Right ventricle myocardium inferior (tissue), 1 donor: ENCODE results near the gene RPP25L. TPM values are rescaled to one million over a fixed set of nuclear protein-coding genes. Genes with fewer than 3 reads are reported as not detected.

Source experiments
- ATAC-seq: fragments of 200-7000 bp; cut with Tn5 transposase; one replicate; pipeline ENCODE4 v1.9.1; 2020; ENCODE audit warnings: mild to moderate bottlenecking, moderate library complexity
- DNase-seq: peaks from one replicate; pipeline ENCODE4 v3.0.0; 2021; ENCODE audit errors: missing footprints
- intact Hi-C: fragments of 100-400 bp; cut with DNase I; formaldehyde crosslinking; loops from one replicate; pipeline ENCODE4 v1.11.0; 2022
- total RNA-seq: library from RNA; stranded (reverse); fragmentation: NEBNext Ultra II Directional; extraction: Animal tissue kit (Norgen Biotek cat#: 25700); gene quantifications from one replicate; pipeline ENCODE4 v1.2.1, GENCODE V29; 2021
- donor health status: DM: no; HTN: yes; CAD: no; lungs with severe emphysema.

RPP25L gene
- total RNA-seq, 1 donor from 2014 or later: 38.3 TPM

GRCh38 chr9:34591917-34592866 lies 19.7 kb downstream of the RPP25L start:
- intact Hi-C loops: loop anchor here (1.0 to 10.0 kb wide), 3 partner anchors 44 to 187 kb away; no protein-coding TSS in a partner anchor
- no peak for ATAC-seq
- no peak for DNase-seq

GRCh38 chr9:34591248-34591916 lies 20.5 kb downstream of the RPP25L start:
- peak; percentile 74 for ATAC-seq
- peak; percentile 93 for DNase-seq
- intact Hi-C loops: loop anchor here (1.0 to 10.0 kb wide), 3 partner anchors 43 to 187 kb away; no protein-coding TSS in a partner anchor

- DNase-seq (peak; percentile 76), ATAC-seq (peak; percentile 20)
- intact Hi-C loops: loop anchor here (1.0 to 10.0 kb wide), 3 partner anchors 42 to 186 kb away; no protein-coding TSS in a partner anchor
Observed at GRCh38 chr9:34590381-34591247, 21.3 kb downstream of the RPP25L start.

DNA sequence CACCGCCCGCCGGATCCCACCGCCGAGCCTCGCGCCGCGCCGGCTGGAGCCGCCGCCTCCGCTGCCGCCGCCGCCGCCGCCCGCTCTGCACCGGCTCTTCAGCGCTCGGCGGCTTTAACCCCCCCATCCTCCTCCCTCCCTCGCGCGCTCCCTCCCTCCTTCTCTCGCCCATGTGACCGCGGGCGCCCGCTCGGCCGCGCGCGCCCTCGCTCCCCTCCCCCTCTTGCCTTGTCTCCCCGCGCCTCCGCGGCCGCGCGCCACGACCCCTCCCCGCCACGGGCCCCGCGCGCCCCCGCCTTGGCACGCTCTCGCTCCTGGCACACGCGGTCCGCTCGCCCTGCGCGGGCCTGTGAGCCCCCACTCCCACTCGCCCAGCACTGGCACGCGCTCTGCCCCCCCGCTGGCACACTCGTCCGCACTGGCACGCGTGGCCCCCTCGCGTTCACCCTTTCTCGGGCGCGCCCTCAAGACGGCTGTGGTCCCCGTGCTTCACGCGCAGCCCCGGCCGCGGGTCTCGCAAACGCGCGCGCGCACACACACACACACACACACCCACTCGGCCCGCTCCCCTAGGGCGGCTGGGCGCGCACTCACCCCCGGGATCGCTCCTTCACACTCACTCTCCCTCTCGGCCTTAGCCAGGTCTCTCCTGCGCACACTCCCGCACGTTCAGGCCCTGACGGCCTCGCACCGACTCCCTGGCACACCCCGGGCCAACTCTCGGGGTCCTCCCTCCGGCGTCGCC lies 22.1 kb downstream of the RPP25L start, which contains the start of gene CNTFR:
Gene CNTFR, minus strand, starts transcription at position 89 of the 745 bp plus-strand sequence. CDS start 20,743 bp downstream, outside the sequence.
- intact Hi-C loops: loop anchor here (5.0 to 10.0 kb wide), 2 partner anchors 88 to 185 kb away; no protein-coding TSS in a partner anchor
- no peak for ATAC-seq
- peak; percentile 72 for DNase-seq

- ATAC-seq (no peak), DNase-seq (peak; percentile 76)
- intact Hi-C loops: no loop called here
Observed at GRCh38 chr9:34588671-34589635, 22.9 kb downstream of the RPP25L start.

GRCh38 chr9:34587271-34587670 lies 24.6 kb downstream of the RPP25L start:
- ATAC-seq: no peak
- intact Hi-C loops: no loop called here
- DNase-seq: no peak

DNA sequence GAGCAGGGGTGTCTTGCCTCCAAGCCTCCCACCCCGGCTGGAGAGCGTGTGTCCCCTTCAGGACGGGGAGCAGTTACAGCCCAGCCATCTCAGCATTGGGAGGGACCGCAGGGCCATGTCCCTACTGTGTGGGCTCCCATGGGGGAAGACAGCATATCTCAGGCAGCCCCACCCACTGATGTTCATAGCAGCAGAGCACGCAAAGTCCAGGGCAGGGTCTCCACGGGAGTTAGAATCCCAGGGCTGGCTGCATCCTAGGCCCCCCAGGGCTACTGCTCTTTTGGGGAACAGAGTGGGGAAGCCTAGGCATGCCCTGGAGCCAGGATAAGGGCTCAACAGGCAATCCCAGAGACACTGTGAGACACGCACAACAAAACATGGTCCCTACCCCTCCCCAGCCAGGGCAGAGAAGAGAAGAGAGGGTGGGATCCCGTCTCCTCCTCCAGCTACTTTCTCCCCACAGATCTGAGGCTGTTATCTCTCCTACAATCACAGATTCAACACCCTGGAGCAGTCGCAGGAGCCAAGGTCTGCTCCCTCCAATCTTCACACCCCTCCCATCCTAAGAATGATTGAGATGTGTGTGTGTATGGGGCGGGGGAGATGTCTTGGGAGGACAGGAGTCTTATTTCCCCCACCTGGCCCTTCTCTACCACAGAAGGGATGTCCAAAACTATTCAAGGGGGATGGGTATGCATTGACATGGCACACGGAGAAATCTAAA lies 25.8 kb downstream of the RPP25L start:
- ATAC-seq: no peak
- intact Hi-C loops: no loop called here
- DNase-seq: no peak

DNA sequence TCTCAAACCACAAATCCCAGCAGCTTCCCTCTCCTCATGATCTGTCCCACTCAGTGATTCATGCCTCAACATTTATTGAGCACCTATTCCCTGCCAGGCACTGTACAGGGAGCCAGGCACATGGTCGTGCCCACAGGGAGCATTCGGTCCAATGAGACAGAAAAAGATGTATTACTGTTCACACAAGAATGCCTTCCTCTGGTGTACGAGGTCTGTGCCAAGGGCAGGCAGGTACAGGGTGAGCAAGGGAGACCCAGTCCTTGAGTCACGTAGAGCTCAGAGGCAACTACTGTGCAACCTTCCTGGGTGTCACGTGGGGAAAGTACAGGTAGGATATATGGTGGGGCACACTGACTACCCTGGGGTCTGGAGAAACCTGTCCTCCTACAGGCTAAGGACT lies 26.9 kb downstream of the RPP25L start:
- no peak for ATAC-seq
- no peak for DNase-seq
- intact Hi-C loops: no loop called here

DNA sequence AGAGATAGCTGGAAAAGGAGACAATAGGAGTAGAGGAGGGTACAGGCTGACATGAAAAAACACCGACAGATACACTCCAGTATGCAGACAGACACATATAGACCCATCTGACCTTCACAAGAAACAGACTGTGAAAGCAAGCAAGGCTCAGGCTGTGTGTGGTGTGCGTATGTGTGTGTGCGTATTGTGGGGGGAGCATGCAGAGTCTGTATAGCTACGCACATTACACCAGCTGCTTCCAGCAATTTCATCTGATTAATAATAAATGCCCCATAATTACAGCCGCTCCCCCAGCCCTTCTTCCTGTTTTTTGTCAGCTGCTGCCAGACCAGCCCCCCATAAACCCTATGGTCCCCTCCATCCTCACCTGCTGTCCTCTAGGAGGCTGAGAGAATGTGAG lies 29.1 kb downstream of the RPP25L start:
- ATAC-seq (no peak), DNase-seq (no peak)
- intact Hi-C loops: no loop called here

DNA sequence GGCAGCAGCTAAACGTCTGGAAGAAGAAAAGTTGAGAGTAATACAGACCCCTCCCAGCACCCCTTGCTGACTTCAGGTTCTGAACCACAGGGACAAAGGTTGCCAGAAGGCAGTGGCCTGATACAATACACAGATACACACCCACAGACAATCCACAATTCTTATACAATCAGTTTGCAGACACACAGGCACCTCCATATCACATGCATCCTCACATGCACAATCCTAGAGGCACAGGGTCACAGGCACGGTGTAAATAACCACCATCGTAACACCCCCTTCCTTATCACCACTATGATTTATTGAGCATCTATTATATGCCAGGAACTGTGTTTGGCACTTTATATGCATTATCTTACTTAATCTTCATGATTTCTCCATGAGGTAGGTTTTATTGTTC lies 30.6 kb downstream of the RPP25L start:
- DNase-seq (peak; percentile 16), ATAC-seq (no peak)
- intact Hi-C loops: no loop called here

- DNase-seq (no peak), ATAC-seq (no peak)
- intact Hi-C loops: no loop called here
Observed at GRCh38 chr9:34580358-34580757, 31.5 kb downstream of the RPP25L start.

- intact Hi-C loops: no loop called here
- no peak for ATAC-seq
- DNase-seq: no peak
Observed at GRCh38 chr9:34579808-34580163, 32.1 kb downstream of the RPP25L start.

DNA sequence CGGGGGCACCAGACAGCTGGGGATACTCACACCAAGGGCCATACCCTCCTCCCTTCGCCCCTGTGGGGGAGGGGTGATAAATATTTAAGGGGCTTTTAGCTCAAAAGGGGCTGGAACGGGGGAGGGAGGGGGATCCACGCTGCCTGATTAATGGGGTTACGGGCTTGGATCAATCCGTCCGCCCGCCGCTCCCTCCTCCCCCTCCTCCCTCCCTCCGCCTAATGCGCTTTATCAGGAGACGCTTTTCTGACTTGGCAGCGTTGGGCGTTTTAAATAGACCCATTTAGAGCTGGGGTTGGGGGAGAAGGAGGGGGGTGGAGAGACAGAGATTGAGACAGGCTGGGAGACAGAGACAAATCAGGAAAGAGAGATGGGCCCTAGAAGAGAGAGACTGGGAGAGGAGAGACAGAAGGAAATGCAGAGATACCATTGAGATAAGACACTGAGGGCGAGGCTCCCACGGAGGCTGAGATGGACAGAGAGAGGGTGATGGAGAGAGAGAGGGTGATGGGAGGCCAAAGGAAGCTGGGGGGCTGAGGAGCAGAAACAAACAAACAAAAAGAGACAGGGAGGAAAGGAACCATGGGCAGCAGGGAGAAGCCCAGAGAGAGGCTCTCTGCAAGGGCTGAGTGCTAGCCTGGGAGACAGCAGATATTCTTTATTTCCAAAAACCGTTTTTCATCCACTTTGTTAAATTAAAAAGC lies 32.6 kb downstream of the RPP25L start:
- intact Hi-C loops: no loop called here
- DNase-seq (no peak), ATAC-seq (peak; percentile 50)

- DNase-seq (no peak), ATAC-seq (peak; percentile 45)
- intact Hi-C loops: no loop called here
Observed at GRCh38 chr9:34578241-34579103, 33.4 kb downstream of the RPP25L start.
